Osteocyte (in vitro differentiated cells): ENCODE data around the gene CTNNA2. TPM values are rescaled to one million over a fixed set of nuclear protein-coding genes. Genes with fewer than 3 reads are reported as not detected.

Experiments
- DNase-seq: peaks from one replicate; pipeline ENCODE4 v3.0.0; 2021; ENCODE audit warnings: mixed read lengths; ENCODE audit not compliant: unreplicated experiment; ENCODE audit errors: extremely low spot score
- H3K27ac Mint-ChIP-seq: one replicate; pipeline ENCODE4 v1.8.0; 2021; ENCODE audit warnings: mild to moderate bottlenecking, mixed read lengths; ENCODE audit not compliant: unreplicated experiment
- H3K27me3 Mint-ChIP-seq: one replicate; pipeline ENCODE4 v1.8.0; 2021; ENCODE audit warnings: mixed read lengths; ENCODE audit not compliant: unreplicated experiment
- H3K36me3 Mint-ChIP-seq: one replicate; pipeline ENCODE4 v1.8.0; 2021; ENCODE audit warnings: mixed read lengths; ENCODE audit not compliant: unreplicated experiment
- H3K4me1 Mint-ChIP-seq: one replicate; pipeline ENCODE4 v1.8.0; 2021; ENCODE audit warnings: mixed read lengths; ENCODE audit not compliant: unreplicated experiment
- H3K4me3 Mint-ChIP-seq: one replicate; pipeline ENCODE4 v1.8.0; 2021; ENCODE audit warnings: mild to moderate bottlenecking, moderate library complexity, mixed read lengths; ENCODE audit not compliant: unreplicated experiment
- H3K9me3 Mint-ChIP-seq: one replicate; pipeline ENCODE4 v1.8.0; 2021; ENCODE audit warnings: mixed read lengths; ENCODE audit not compliant: unreplicated experiment
- CTCF ChIP-seq: fragments of 200-600 bp; sonication (generic); IDR thresholded peaks from 2 replicates; pipeline ENCODE4 v1.5.0; 2021; ENCODE audit warnings: antibody characterized with exemption, mild to moderate bottlenecking, moderate library complexity
- total RNA-seq: library from RNA; stranded (reverse); gene quantifications from 2 replicates; pipeline ENCODE4 v1.2.1, GENCODE V29; 2021

The CTNNA2 gene
- total RNA-seq, 1 donor from 2014 or later = not detected

- TF ChIP-seq CTCF = no peak
- Mint-ChIP-seq H3K36me3 (no peaks in the 10 kb centered on the region), H3K4me1 (no peaks in the 10 kb centered on the region), H3K27ac (no peak overlapping the region), H3K9me3 (peaks cover 30% of the 10 kb centered on the region), H3K4me3 (no peak overlapping the region), H3K27me3 (no peaks in the 10 kb centered on the region)
- no peak for DNase-seq
Measured at GRCh38 chr2:80187156-80187555, 674.3 kb downstream of the CTNNA2 start.

GRCh38 chr2:80190166-80190565, 677.3 kb downstream of the CTNNA2 start:
- H3K4me3 Mint-ChIP-seq = no peak overlapping the region
- no peaks in the 10 kb centered on the region for H3K36me3 Mint-ChIP-seq
- TF ChIP-seq CTCF = no peak
- no peak overlapping the region for H3K27ac Mint-ChIP-seq
- no peak for DNase-seq
- H3K9me3 Mint-ChIP-seq = peaks cover 25% of the 10 kb centered on the region
- H3K27me3 Mint-ChIP-seq = no peaks in the 10 kb centered on the region
- H3K4me1 Mint-ChIP-seq = no peaks in the 10 kb centered on the region

DNA sequence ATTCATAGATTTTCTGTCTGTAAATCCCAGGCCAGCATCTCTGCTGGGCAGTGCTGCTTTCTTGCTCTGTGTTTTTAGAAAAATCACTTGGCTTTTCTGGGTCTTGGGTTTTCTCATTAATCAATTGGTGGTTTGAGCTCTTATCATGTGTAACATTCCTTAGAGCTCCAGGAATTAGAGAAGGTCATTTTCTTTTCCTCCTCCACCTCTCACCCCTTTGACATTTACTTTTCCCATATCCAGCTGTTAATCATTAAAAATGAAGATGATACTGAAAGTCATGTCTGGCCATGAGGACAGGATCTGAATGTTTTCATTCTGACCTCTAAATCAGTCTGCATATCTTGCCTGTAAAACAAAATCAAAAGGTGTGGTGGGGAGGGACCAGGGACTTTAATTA, 680.7 kb downstream of the CTNNA2 start:
- H3K4me3 Mint-ChIP-seq = no peak overlapping the region
- DNase-seq = no peak

DNA sequence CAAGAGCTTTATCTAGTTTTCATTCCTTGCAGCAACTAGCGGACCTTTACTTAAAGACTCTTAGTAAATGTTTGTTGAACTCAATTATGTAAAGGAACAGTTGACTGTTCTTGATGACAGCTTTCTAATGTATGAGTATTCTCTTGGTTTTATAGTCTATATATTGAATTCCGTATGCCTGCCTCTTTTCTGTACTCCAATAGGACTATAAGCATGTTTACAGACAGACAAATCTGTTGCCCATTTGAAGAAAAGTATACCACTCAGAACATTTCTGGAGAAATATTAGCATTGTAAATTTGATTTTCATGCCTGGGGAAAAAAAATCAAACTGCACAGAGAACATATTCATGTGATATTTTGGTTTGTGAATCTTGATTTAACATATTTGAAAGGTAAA, 682.2 kb downstream of the CTNNA2 start:
- no peak for TF ChIP-seq CTCF
- Mint-ChIP-seq H3K36me3 (no peaks in the 10 kb centered on the region), H3K27ac (no peak overlapping the region), H3K4me3 (no peak overlapping the region), H3K9me3 (peaks cover 44% of the 10 kb centered on the region), H3K27me3 (no peaks in the 10 kb centered on the region), H3K4me1 (no peaks in the 10 kb centered on the region)
- no peak for DNase-seq

More for the DNA sequence above, 680.7 kb downstream of the CTNNA2 start:
- Mint-ChIP-seq H3K27ac (no peak overlapping the region), H3K36me3 (no peaks in the 10 kb centered on the region), H3K4me1 (no peaks in the 10 kb centered on the region), H3K27me3 (no peaks in the 10 kb centered on the region), H3K9me3 (peaks cover 35% of the 10 kb centered on the region)
- TF ChIP-seq CTCF = no peak

GRCh38 chr2:80198042-80198441, 685.2 kb downstream of the CTNNA2 start:
- Mint-ChIP-seq H3K4me3 (no peak overlapping the region), H3K27me3 (no peaks in the 10 kb centered on the region), H3K36me3 (no peaks in the 10 kb centered on the region), H3K4me1 (no peaks in the 10 kb centered on the region), H3K9me3 (peaks cover 50% of the 10 kb centered on the region), H3K27ac (no peak overlapping the region)
- no peak for DNase-seq
- no peak for TF ChIP-seq CTCF
